OCI-LY3 (cell line): ENCODE measurements around the gene SLC25A10.

Experiments
- H2AFZ ChIP-seq: fragments of 200-600, 300-600 bp; shearing (Covaris generic); 2 replicates; pipeline ENCODE4 v1.6.0; 2014; ENCODE audit warnings: antibody characterized with exemption, low read depth, low read length
- H3K27ac ChIP-seq: fragments of 200-600, 300-600 bp; sonication (generic); 2 replicates; pipeline ENCODE4 v1.5.1; 2014; ENCODE audit warnings: mild to moderate bottlenecking, low read length, moderate library complexity, mixed read lengths
- H3K27me3 ChIP-seq: fragments of 200-600, 300-600 bp; sonication (generic); 2 replicates; pipeline ENCODE4 v1.6.1; 2014; ENCODE audit warnings: low read depth, low read length, mixed read lengths
- H3K36me3 ChIP-seq: fragments of 200-600, 300-600 bp; sonication (generic); replicated peaks from 2 replicates; pipeline ENCODE3; 2014; ENCODE audit warnings: low read depth, low read length, mixed read lengths
- H3K4me1 ChIP-seq: fragments of 300-600, 200-600 bp; sonication (generic); 2 replicates; pipeline ENCODE4 v1.6.1; 2014; ENCODE audit warnings: low read length, mixed read lengths
- H3K4me2 ChIP-seq: fragments of 200-600, 300-600 bp; sonication (generic); 2 replicates; pipeline ENCODE4 v1.6.1; 2014; ENCODE audit warnings: low read length, mixed read lengths
- H3K4me3 ChIP-seq: fragments of 300-600, 200-600 bp; sonication (generic); 2 replicates; pipeline ENCODE4 v1.5.1; 2014; ENCODE audit warnings: antibody characterized with exemption, mild to moderate bottlenecking, low read length, moderate library complexity
- H3K79me2 ChIP-seq: fragments of 300-600, 200-600 bp; shearing (Covaris generic); 2 replicates; pipeline ENCODE4 v1.6.1; 2014; ENCODE audit warnings: mild to moderate bottlenecking, low read length, mixed read lengths
- H3K9ac ChIP-seq: fragments of 300-600, 200-600 bp; shearing (Covaris generic); 2 replicates; pipeline ENCODE4 v1.6.0; 2014; ENCODE audit warnings: mild to moderate bottlenecking, low read length, moderate library complexity
- H3K9me3 ChIP-seq: fragments of 200-600, 300-600 bp; shearing (Covaris generic); 2 replicates; pipeline ENCODE4 v1.6.1; 2014; ENCODE audit warnings: low read length, mixed read lengths; ENCODE audit not compliant: insufficient read depth
- H4K20me1 ChIP-seq: fragments of 200-600, 300-600 bp; sonication (generic); 2 replicates; pipeline ENCODE4 v1.6.1; 2016; ENCODE audit warnings: low read length, mixed read lengths; ENCODE audit not compliant: insufficient read depth
- EZH2phosphoT487 ChIP-seq: fragments of 200-600 bp; shearing (Covaris generic); IDR thresholded peaks from 2 replicates; pipeline ENCODE4 v1.6.1; 2018; ENCODE audit warnings: antibody characterized with exemption, mixed run types, low read depth
- TF ChIP-seq, protein P1 (sequence below): fragments of 200-600, 300-600 bp; sonication (generic); IDR thresholded peaks from 2 replicates; pipeline ENCODE4 v1.5.1; 2014; ENCODE audit warnings: antibody characterized with exemption, low read length, low read depth

SLC25A10 gene

DNA sequence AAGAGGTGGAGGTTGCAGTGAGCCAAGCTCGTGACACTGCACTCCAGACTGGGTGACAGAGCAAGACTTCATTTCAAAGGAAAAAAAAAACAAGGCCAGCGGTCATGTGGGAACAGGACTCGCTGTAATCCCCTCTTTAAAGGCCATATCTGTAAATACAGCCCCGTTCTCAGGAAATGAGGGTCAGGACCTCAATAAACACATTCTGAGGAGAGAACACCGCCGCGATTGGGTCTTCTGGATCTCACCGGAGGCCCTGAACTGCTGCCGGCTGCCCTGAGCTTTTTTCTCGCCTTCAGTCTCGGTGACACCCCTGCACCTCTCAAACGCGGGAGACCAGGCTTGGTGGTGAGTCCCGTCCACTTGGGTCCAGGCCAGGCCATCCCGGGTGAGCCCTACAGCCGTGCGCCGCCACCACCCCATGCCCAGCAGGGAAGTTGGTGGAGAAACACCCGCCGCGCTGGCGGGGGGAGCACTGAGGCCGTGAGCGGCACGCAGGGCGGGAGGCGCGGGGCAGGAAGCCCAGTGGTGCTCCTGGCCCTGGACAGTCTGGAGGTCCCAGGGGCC lies 28.4 kb downstream of the SLC25A10 start:
- TF ChIP-seq EZH2phosphoT487: no peak
- TF ChIP-seq, protein P1, sequence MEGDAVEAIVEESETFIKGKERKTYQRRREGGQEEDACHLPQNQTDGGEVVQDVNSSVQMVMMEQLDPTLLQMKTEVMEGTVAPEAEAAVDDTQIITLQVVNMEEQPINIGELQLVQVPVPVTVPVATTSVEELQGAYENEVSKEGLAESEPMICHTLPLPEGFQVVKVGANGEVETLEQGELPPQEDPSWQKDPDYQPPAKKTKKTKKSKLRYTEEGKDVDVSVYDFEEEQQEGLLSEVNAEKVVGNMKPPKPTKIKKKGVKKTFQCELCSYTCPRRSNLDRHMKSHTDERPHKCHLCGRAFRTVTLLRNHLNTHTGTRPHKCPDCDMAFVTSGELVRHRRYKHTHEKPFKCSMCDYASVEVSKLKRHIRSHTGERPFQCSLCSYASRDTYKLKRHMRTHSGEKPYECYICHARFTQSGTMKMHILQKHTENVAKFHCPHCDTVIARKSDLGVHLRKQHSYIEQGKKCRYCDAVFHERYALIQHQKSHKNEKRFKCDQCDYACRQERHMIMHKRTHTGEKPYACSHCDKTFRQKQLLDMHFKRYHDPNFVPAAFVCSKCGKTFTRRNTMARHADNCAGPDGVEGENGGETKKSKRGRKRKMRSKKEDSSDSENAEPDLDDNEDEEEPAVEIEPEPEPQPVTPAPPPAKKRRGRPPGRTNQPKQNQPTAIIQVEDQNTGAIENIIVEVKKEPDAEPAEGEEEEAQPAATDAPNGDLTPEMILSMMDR: no peak
- Histone ChIP-seq H3K9me3 (no peaks in the 10 kb centered on the region), H3K4me1 (peaks cover 7% of the 10 kb centered on the region), H3K4me2 (no peak overlapping the region), H3K36me3 (no peaks in the 10 kb centered on the region), H2AFZ (no peak overlapping the region), H4K20me1 (no peaks in the 10 kb centered on the region), H3K27ac (no peak overlapping the region), H3K9ac (no peak overlapping the region), H3K79me2 (no peaks in the 10 kb centered on the region), H3K4me3 (no peak overlapping the region), H3K27me3 (no peaks in the 10 kb centered on the region)

DNA sequence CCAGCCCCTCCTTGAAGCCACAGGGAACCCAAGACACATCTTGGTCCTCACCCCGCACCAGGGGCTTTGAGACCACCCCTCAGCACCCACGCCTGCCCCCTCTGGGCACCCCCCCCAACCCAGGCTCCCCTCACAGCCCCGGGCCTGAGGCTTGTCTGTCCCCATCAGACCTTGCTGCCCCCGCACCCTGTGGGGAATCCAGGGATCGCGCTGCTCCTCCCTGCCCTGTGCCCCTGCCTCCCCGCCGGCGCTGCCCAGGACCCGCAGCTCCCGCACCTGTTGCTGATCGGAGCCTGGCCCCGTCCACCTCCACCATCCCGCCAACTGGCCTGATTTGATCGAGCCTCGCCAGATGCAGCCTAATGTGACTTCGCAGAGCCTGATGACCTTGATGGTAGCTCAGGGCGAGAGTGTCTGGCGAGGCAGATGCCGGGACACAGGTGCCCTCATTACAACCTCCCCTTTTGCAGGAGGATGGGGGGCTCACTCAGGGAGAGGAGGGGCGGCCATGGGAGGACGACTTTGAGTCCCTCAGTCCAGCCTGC lies 29.0 kb downstream of the SLC25A10 start:
- TF ChIP-seq, protein P1: no peak
- no peak for TF ChIP-seq EZH2phosphoT487
- no peak overlapping the region for H3K9ac ChIP-seq
- no peaks in the 10 kb centered on the region for H3K79me2 ChIP-seq
- peaks cover 3% of the 10 kb centered on the region for H3K4me1 ChIP-seq
- H3K36me3 ChIP-seq: no peaks in the 10 kb centered on the region
- H3K27ac ChIP-seq: no peak overlapping the region
- H2AFZ ChIP-seq: no peak overlapping the region
- H3K27me3 ChIP-seq: no peaks in the 10 kb centered on the region
- H4K20me1 ChIP-seq: no peaks in the 10 kb centered on the region
- H3K9me3 ChIP-seq: no peaks in the 10 kb centered on the region
- H3K4me3 ChIP-seq: no peak overlapping the region
- no peak overlapping the region for H3K4me2 ChIP-seq

DNA sequence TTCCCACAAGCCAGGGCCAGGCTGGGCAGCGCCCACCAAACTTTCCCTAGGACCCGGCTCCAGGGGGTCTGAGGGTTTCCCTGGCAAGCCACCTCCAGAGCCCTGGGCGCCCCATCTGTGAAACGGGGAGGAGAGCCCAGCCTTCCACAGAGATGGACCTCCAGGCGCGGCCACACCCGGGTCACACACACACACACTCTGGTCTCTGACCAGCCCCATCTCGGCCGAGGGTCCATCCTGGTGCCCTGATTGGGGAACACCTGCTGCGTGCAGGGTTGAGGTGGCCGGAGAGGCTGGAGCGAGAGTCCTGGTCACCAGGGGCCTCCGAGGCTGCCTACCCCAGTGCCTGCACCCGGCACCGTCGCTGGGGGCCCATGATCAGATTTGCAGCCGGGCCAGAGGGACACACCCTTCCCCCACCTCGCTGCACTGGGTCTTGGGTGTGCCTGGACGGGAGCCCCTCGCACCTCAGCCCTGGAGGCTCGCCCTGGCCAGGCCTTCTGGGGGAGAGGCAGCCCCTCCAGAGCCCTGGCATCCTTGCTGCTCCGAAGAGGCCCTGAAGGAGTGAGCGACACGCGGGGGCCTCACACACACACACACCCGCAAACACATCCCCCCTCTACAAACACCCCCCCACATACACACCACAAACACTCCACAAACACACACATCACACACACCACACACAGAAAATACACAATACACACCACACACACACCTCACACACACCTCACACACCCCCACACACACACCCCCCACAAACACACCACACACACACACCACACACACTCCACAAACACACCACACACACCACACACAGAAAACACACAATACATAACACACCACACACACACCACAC lies 29.7 kb downstream of the SLC25A10 start:
- TF ChIP-seq, protein P1: no peak
- no peak for TF ChIP-seq EZH2phosphoT487
- Histone ChIP-seq H3K9me3 (no peaks in the 10 kb centered on the region), H3K4me1 (no peaks in the 10 kb centered on the region), H3K36me3 (no peaks in the 10 kb centered on the region), H3K27me3 (no peaks in the 10 kb centered on the region), H2AFZ (no peak overlapping the region), H3K9ac (no peak overlapping the region), H3K4me2 (no peak overlapping the region), H3K79me2 (no peaks in the 10 kb centered on the region), H3K27ac (no peak overlapping the region), H4K20me1 (no peaks in the 10 kb centered on the region), H3K4me3 (no peak overlapping the region)
